Suprapubic skin (tissue), 4 donors: ENCODE data around the gene KRTAP13-2. TPM values are rescaled to one million over a fixed set of nuclear protein-coding genes. Genes with fewer than 3 reads are reported as not detected.

Experiments
- DNase-seq, 2 donors: peaks; one replicate each; pipeline ENCODE4 v3.0.0-alpha.2; 2019; ENCODE audit warnings: low spot score in 2 of 2
- H3K27ac ChIP-seq: fragments of 200-600 bp; sonication (generic); one replicate; pipeline ENCODE4 v1.5.1; 2019
- H3K27me3 ChIP-seq: fragments of 200-600 bp; sonication (generic); one replicate; pipeline ENCODE4 v1.5.1; 2019
- H3K36me3 ChIP-seq: fragments of 200-600 bp; sonication (generic); one replicate; pipeline ENCODE4 v1.5.1; 2019
- H3K4me1 ChIP-seq: fragments of 200-600 bp; sonication (generic); one replicate; pipeline ENCODE4 v1.5.1; 2019
- H3K4me3 ChIP-seq: fragments of 200-600 bp; sonication (generic); one replicate; pipeline ENCODE4 v1.5.1; 2019; ENCODE audit warnings: mild to moderate bottlenecking
- H3K9me3 ChIP-seq: fragments of 200-600 bp; sonication (generic); one replicate; pipeline ENCODE4 v1.5.1; 2019
- EP300 ChIP-seq: sonication (generic); formaldehyde crosslinking; IDR thresholded peaks from one replicate; pipeline ENCODE4 v1.6.1; 2017; ENCODE audit warnings: antibody characterized with exemption
- POLR2A ChIP-seq, 2 donors: fragments of 450-650 bp; IDR thresholded peaks; one replicate each; pipeline ENCODE4 v1.6.1; 2017; ENCODE audit warnings: antibody characterized with exemption in 2 of 2, mild to moderate bottlenecking in 2 of 2, moderate library complexity in 2 of 2
- POLR2AphosphoS5 ChIP-seq, 3 donors: sonication (generic); formaldehyde crosslinking; IDR thresholded peaks; one replicate each; pipeline ENCODE4 v1.6.1; 2017; ENCODE audit warnings: antibody characterized with exemption in 3 of 3
- WGBS: methylation state at CpG from one replicate; pipeline ENCODE4 v1.1.5; 2018; 5-methylcytosine and 5-hydroxymethylcytosine counted together
- total RNA-seq, 4 donors: library from RNA; depleted of rRNA; stranded (reverse); fragments of >200 nt; gene quantifications; one replicate each; pipeline ENCODE4 v1.1.0, GENCODE V29; 2016
- TF ChIP-seq, protein P1 (sequence below), 2 donors: fragments of 200-600 bp in 1 of 2; fragments of 450-650 bp in 1 of 2; sonication (generic) in 1 of 2; IDR thresholded peaks; one replicate each; pipeline ENCODE4 v1.5.1; 2016 to 2019; ENCODE audit warnings: antibody characterized with exemption in 2 of 2, mild to moderate bottlenecking in 1 of 2, moderate library complexity in 1 of 2

Gene KRTAP13-2
- total RNA-seq, 4 donors from 2014 or later = 10.7 TPM; not detected in 3

DNA sequence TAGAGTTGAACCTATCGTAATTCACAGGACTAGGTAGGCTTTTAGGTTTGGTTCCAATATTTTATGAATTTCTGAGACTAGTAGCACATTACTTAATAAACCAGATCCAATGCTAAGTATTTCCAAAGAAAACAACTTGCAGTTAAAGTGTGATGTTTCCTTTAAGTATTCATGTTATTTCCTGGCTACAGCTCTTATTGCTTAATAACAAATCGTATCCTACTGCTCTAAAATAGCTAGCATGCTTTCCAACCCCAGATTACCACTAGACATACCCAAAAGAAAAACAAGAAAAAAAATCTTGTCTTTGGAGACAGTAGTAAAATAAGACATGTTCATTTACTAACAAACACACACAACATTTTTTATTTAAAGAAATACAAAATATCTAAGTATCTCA, 35.5 kb downstream of the KRTAP13-2 start:
- Histone ChIP-seq H3K4me3 (no peak overlapping the region), H3K36me3 (no peaks in the 10 kb centered on the region), H3K9me3 (no peaks in the 10 kb centered on the region), H3K4me1 (no peaks in the 10 kb centered on the region), H3K27ac (no peak overlapping the region), H3K27me3 (no peaks in the 10 kb centered on the region)
- no peak for DNase-seq
- TF ChIP-seq EP300 (no peak), POLR2AphosphoS5 (IDR thresholded peaks at IDR 0.05) (no peak), POLR2A (IDR thresholded peaks at IDR 0.05) (no peak)
- TF ChIP-seq, protein P1, sequence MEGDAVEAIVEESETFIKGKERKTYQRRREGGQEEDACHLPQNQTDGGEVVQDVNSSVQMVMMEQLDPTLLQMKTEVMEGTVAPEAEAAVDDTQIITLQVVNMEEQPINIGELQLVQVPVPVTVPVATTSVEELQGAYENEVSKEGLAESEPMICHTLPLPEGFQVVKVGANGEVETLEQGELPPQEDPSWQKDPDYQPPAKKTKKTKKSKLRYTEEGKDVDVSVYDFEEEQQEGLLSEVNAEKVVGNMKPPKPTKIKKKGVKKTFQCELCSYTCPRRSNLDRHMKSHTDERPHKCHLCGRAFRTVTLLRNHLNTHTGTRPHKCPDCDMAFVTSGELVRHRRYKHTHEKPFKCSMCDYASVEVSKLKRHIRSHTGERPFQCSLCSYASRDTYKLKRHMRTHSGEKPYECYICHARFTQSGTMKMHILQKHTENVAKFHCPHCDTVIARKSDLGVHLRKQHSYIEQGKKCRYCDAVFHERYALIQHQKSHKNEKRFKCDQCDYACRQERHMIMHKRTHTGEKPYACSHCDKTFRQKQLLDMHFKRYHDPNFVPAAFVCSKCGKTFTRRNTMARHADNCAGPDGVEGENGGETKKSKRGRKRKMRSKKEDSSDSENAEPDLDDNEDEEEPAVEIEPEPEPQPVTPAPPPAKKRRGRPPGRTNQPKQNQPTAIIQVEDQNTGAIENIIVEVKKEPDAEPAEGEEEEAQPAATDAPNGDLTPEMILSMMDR (IDR thresholded peaks at IDR 0.05) = no peak
- WGBS = 42% methylated on average over 2 of the region's 2 CpGs

DNA sequence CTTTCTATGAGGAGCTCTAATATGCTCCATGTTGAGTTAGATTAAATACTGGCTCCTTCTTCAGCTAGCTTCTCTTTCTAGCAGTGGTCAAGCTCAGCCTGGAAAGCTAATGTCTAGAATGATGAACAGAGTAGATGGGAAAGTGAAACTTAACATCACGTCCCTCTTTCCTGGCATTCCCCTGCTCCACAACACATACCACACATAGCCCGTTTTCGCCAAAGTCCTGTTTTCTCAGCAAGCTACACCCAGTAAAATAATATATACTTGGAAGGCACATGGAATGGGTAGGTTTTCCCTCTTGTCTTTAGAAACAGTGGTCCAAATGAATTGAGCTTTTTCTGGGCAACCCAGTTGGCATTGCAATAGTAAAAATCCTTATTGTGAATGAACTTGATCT, 38.3 kb downstream of the KRTAP13-2 start:
- TF ChIP-seq POLR2A (IDR thresholded peaks at IDR 0.05) (no peak), POLR2AphosphoS5 (IDR thresholded peaks at IDR 0.05) (no peak), EP300 (no peak)
- TF ChIP-seq, protein P1 (IDR thresholded peaks at IDR 0.05) = no peak
- 79% methylated on average over 3 of the region's 3 CpGs for WGBS

DNA sequence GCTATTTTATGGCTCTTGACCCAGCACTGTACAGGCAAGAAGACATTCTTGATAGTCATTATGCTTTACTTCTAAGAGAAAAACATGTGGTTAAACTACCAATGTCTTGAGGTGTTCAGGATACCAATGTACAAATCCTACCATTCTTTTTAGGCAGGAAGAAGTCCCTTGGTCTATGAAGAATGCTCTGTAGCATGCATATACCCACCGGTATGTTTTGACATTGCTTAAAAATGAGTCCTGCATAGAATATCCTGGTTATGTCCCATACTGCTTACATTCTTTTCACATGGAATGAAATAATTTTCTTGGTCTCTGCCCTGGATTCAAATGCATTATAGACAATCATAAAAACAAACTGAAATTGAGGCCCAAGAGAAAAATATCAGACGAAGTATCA, 39.4 kb downstream of the KRTAP13-2 start:
- H3K4me1 ChIP-seq = no peaks in the 10 kb centered on the region
- no peak for TF ChIP-seq POLR2AphosphoS5 (IDR thresholded peaks at IDR 0.05)
- no peak for TF ChIP-seq EP300
- TF ChIP-seq, protein P1 (IDR thresholded peaks at IDR 0.05) = no peak
- TF ChIP-seq POLR2A (IDR thresholded peaks at IDR 0.05) = no peak
- no peak for DNase-seq
- 89% methylated on average over 2 of the region's 2 CpGs for WGBS
- H3K9me3 ChIP-seq = no peaks in the 10 kb centered on the region
- no peak overlapping the region for H3K27ac ChIP-seq
- H3K4me3 ChIP-seq = no peak overlapping the region
- no peaks in the 10 kb centered on the region for H3K27me3 ChIP-seq
- H3K36me3 ChIP-seq = no peaks in the 10 kb centered on the region

More for the DNA sequence above, 38.3 kb downstream of the KRTAP13-2 start:
- DNase-seq = no peak
- Histone ChIP-seq H3K4me3 (no peak overlapping the region), H3K27ac (no peak overlapping the region), H3K36me3 (no peaks in the 10 kb centered on the region), H3K27me3 (no peaks in the 10 kb centered on the region), H3K4me1 (no peaks in the 10 kb centered on the region), H3K9me3 (no peaks in the 10 kb centered on the region)

DNA sequence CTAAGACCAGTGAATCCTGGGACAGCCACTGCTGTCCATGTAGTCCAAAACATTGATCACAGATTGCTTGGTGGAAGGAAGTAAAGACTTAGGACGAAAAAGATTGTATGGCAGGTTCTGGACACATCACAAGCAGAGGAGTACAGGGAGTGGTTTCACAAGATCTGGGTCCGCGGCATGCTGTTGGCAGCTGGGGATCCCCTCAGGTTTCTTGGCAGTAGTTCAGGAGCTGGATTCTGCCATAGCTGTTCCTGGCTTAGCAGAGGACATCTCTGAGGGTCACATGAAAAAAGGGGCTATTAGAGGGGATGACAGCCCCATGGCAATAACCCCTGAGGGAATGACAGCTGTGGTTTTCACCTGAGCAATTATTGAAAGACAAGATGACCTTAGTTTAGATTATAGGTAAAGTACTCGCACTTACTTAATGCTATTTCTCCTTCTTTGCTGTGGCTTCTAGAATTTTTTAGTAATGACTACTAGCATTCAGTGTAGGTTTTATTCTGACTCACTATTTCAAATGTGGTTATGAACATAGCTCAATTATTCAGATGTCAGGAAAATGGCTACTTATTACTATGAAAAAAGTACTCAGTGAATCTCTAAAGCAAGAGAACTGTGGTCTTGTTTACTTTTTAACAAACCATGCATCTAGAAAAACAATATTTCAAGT, 42.7 kb downstream of the KRTAP13-2 start:
- H3K4me1 ChIP-seq = no peaks in the 10 kb centered on the region
- TF ChIP-seq, protein P1 (IDR thresholded peaks at IDR 0.05) = no peak
- TF ChIP-seq POLR2A (IDR thresholded peaks at IDR 0.05) (no peak), POLR2AphosphoS5 (IDR thresholded peaks at IDR 0.05) (no peak), EP300 (no peak)
- no peaks in the 10 kb centered on the region for H3K36me3 ChIP-seq
- no peak overlapping the region for H3K4me3 ChIP-seq
- H3K9me3 ChIP-seq = no peaks in the 10 kb centered on the region
- no peak overlapping the region for H3K27ac ChIP-seq
- 46% methylated on average over 4 of the region's 4 CpGs for WGBS
- no peaks in the 10 kb centered on the region for H3K27me3 ChIP-seq
- DNase-seq = no peak

DNA sequence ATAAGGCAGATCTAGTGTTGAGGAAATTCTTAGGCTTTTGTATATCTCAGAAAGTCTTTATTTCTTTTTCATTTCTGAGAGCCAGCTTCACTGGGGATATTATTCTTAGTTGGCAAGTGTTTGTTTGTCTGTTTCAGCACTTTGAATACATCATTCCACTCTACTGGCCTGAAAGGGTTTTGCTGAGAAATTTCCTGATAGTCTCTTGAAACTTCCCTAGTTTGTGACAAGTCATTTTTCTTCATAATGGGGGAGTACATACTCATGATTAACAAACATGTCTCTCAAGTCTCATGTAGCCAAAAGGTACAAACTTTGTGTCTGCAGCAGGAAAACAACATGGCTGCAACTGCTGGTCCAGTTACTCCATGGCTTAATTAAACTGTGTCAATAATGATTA, 45.7 kb downstream of the KRTAP13-2 start:
- Histone ChIP-seq H3K4me3 (no peak overlapping the region), H3K36me3 (no peaks in the 10 kb centered on the region), H3K27ac (no peak overlapping the region), H3K9me3 (no peaks in the 10 kb centered on the region), H3K4me1 (no peaks in the 10 kb centered on the region), H3K27me3 (no peaks in the 10 kb centered on the region)
- no peak for TF ChIP-seq POLR2A (IDR thresholded peaks at IDR 0.05)
- no peak for TF ChIP-seq EP300
- TF ChIP-seq, protein P1 (IDR thresholded peaks at IDR 0.05) = no peak
- TF ChIP-seq POLR2AphosphoS5 (IDR thresholded peaks at IDR 0.05) = no peak
- DNase-seq = no peak

Other genes with a start within 250 kb of the KRTAP13-2 start
- gene CLDN17, start 205.5 kb downstream of the KRTAP13-2 start, total RNA-seq = not detected
- 10 to 100 TPM; 16.5 to 35.9 (median 19.7) TPM for gene CLDN8, start 156.2 kb downstream of the KRTAP13-2 start, total RNA-seq
- 1 to 10 TPM in 2 of 4 donors, under 1 TPM in 1, not detected in 1; 0.47 to 9.7 (median 4.5) TPM for gene KRTAP24-1, start 89.3 kb downstream of the KRTAP13-2 start, total RNA-seq
- gene KRTAP25-1, start 82.8 kb downstream of the KRTAP13-2 start, total RNA-seq = not detected
- gene KRTAP26-1, start 52.0 kb downstream of the KRTAP13-2 start, total RNA-seq = 10 to 100 TPM in 1 of 4 donors, 1 to 10 TPM in 2, not detected in 1; 3.4 to 15.0 (median 3.9) TPM
- gene KRTAP27-1, start 34.6 kb downstream of the KRTAP13-2 start, total RNA-seq = not detected
- gene KRTAP23-1, start 23.7 kb downstream of the KRTAP13-2 start, total RNA-seq = not detected
- 1 to 10 TPM in 1 of 4 donors, not detected in 3; 9.5 TPM for gene KRTAP13-1, start 23.8 kb upstream of the KRTAP13-2 start, total RNA-seq
- not detected for gene KRTAP13-3, start 53.7 kb upstream of the KRTAP13-2 start, total RNA-seq
- gene KRTAP13-4, start 57.9 kb upstream of the KRTAP13-2 start, total RNA-seq = not detected
- not detected for gene KRTAP15-1, start 68.0 kb upstream of the KRTAP13-2 start, total RNA-seq
- 10 to 100 TPM in 1 of 4 donors, 1 to 10 TPM in 2, not detected in 1; 6.8 to 29.7 (median 8.7) TPM for gene KRTAP19-1, start 108.1 kb upstream of the KRTAP13-2 start, total RNA-seq
- not detected for gene KRTAP19-2, start 115.2 kb upstream of the KRTAP13-2 start, total RNA-seq
- 10 to 100 TPM in 1 of 4 donors, not detected in 3; 41.5 TPM for gene KRTAP19-3, start 119.7 kb upstream of the KRTAP13-2 start, total RNA-seq
- not detected for gene KRTAP19-4, start 124.9 kb upstream of the KRTAP13-2 start, total RNA-seq
- gene KRTAP19-5, start 129.9 kb upstream of the KRTAP13-2 start, total RNA-seq = 100 to 1,000 TPM in 1 of 4 donors, 10 to 100 TPM in 1, not detected in 2; 20.8 to 130 TPM
- not detected for gene KRTAP19-6, start 169.6 kb upstream of the KRTAP13-2 start, total RNA-seq
- 1 to 10 TPM in 1 of 4 donors, not detected in 3; 7.2 TPM for gene KRTAP19-7, start 189.0 kb upstream of the KRTAP13-2 start, total RNA-seq
- gene KRTAP22-2, start 218.1 kb upstream of the KRTAP13-2 start, total RNA-seq = not detected
- not detected for gene KRTAP6-3, start 220.2 kb upstream of the KRTAP13-2 start, total RNA-seq
- not detected for gene KRTAP6-2, start 226.6 kb upstream of the KRTAP13-2 start, total RNA-seq
- gene KRTAP22-1, start 228.8 kb upstream of the KRTAP13-2 start, total RNA-seq = not detected
- 10 to 100 TPM in 1 of 4 donors, not detected in 3; 16.0 TPM for gene KRTAP6-1, start 241.7 kb upstream of the KRTAP13-2 start, total RNA-seq
- not detected for gene KRTAP20-1, start 244.2 kb upstream of the KRTAP13-2 start, total RNA-seq
- not detected for gene KRTAP20-4, start 248.4 kb upstream of the KRTAP13-2 start, total RNA-seq